HG02798 (cell line): ENCODE data around the gene UBAP1.
"Not testable (repeated sequence)": the region's sequence is repeated elsewhere in the genome, so short reads cannot be mapped to it uniquely, and the experiment has no call there.

Experiments used
- ATAC-seq: cut with Tn5 transposase; IDR thresholded peaks from one replicate; pipeline ENCODE4 v1.9.1; 2021; ENCODE audit warnings: mild to moderate bottlenecking; ENCODE audit not compliant: unreplicated experiment, poor library complexity

Gene UBAP1

DNA sequence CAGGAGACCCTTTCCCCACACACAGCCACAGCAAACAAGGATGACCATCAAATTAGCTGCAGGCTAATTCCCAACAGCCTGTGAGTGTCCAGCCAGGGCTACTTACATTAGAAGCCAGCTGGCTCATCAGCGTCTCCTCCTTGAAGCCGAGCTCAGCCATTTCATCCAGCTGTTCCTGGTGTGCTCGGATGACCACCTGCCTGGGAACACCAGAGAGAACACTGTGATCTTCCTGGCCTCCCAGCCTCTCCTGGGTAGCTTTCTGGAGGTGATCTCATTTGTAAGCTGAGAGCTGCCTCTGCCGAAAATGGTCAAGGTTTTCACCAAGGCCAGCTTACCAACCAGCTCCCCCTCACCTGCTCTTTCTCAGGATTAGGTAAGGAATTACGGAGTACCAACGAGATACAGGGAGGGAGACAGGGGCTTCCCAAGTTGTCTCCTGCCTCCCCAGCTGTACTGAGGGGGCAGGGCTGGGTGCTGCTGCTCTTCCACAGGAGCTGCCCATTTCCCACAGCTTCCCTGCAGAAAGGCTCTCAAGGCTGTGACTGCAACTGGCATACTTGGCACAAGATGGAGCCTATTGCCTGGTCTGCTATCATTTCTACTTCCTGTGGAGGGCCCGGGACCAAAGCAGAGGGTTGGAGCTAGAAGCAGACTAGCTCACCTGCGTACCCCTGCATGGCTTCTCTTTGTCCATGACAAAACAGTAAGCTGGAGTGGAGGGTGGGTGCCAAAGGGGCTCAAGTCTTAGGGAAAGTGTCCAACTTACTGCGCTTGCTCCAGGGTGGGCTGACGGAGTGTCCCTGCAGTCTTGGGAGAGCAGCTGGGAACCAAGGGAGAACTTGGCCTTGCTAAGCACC is 76.4 kb downstream of the UBAP1 start:
- no peak for ATAC-seq

DNA sequence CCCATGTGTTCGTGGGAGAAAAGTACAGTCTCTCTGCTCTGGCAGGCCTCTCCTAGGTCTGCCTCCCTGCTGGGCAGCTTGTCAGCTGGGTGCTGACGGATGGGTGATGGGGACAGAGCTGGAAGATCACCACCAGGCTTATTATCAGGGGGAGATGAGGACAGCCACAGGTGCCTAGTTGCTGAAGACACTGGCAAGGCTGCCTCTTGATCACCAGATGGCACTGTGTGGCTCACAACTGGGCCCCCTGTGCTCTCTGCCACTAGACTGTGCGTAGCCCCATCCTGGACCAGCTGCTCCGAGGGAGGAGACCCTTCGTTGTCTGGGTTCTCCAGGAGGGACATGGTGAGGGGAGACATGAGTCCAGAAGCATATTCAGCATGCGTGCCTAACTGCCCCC is 77.3 kb downstream of the UBAP1 start:
- no peak for ATAC-seq

DNA sequence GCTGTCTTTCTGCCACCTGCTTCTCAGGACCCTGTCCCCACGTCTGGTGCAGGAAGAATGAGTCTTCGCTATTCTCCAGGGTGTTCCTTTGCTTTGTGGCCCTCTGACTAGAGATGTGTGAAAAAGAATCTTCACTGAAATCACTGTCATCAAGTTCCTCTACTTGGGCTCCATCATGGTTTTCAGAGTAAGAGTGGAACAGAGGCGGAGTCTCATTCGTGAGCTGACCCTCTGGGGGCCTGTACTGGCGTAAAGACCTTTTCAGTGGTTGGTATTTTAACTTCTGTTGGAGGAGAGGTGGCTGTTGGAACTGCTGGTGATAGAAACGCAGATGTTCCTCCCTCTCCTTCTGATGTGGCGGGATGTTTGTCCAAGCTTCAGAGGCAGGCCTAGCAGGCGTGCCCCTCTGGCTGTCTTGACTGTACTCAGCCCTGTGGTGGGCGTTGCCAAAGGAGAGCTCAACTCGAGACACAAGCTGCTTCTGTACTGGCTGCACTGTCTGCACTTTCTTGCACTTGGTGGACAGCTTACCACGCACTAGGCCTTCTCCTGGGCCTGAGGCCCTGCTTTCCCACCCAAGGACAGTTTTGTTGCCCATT is 78.2 kb downstream of the UBAP1 start:
- no peak for ATAC-seq

DNA sequence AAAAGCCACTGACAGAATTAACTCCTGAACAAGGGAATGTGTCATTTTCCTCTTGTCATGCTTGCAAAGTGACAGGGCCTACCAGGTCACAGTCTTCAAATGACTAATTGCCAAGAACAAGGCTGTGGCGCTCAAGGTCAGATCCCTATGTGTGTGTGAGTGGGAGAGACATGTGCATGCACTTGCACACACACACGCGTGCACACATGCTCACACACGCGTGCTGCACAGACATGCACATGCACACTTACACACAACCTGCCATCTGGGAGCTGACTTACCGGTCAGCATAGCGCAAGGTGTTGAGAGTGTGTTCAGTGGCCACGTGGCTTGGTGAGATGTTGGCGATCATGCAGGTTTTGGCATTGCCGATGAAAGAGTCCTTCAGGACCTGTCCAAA is 80.5 kb downstream of the UBAP1 start:
- ATAC-seq, result no peak

DNA sequence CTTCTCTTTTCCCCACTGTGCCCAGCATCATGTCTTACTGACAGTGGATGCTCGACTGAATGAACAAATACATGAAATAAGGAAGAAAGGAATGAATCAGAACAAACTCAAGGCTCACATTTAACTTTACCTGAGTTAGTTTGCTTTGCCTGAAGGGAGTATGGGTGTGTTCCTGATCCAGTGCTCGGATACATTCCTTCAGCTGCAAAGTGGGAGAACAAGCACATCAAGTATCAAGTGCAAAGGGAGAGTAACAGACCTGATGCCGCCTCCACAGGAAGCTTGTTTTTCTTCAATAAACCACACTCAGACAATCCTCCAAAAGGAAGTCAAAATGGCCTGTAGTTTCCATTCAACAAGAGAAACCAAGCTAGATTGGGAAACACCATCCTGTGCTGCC is 84.1 kb downstream of the UBAP1 start:
- no peak for ATAC-seq

DNA sequence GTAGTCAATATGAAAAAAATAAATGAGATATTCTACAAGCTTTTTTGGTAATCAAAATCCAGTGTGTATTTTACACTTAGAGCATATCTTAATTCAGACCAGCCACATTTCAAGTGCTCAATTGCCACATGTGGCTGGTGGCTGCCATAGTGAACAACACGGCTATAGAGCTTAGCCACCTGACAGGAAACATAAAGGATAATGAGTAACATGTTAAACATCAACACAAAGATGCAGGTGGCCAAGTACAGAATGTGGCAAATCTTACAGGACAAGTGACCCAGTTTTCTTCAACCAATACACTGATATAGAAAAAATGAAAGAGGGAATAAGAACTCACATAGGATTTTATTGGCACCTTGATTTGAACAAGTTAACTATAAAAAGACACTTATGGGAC is 88.8 kb downstream of the UBAP1 start:
- no peak for ATAC-seq

DNA sequence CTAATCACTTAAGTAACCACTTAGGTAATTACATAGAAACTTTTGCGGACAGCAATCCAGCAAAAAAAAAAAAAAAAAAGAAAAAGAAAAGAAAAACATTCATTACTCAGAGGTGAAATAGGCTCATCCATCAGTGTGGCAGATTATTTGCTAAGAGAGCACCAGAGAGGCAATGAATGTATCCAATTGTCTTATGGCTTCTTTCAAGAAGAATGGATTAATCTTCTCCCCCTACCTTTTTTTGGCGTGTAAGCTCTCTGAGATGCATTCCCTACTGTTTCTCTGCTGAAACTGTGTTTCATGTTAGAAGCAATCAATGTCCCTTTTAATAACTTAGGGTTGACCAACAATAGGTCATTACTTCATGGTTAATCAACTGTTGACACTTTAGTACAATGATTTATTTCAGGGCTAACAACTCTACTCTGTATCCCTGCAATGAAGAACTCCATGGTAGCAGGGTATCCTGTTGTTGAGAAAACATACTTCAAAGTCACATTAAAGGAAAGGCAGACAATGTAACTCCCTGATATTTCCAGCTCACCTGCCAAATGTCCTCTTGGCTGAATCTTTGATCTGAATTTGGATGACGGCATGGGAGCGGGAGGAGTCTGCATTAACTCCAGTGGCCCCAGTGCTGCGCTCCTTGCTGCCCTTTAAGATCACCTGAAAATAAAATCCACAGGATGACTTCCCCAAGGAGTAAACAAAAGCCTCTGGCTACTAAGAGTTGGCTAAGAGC is 92.6 kb downstream of the UBAP1 start:
- ATAC-seq, result no peak

DNA sequence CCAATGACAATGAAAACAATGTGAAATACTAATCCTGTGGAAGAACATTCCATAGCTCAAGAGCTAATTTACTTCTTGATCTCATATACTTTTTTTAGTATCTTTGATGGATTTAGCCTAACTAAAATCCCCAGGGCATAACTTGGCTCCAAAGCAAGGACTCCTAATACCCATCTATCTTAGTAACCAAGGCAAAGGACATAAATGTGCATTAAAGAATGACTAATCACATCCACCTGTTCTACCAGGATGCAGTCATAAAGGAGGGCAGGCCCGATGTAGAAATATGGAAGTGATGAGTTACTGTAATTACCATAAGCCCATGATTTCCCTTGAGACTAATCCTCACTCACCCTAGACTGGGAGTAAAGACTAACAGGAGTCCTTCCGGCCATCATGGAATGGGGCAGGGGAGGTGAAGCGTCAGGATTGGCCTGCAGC is 93.3 kb downstream of the UBAP1 start:
- ATAC-seq, result no peak

DNA sequence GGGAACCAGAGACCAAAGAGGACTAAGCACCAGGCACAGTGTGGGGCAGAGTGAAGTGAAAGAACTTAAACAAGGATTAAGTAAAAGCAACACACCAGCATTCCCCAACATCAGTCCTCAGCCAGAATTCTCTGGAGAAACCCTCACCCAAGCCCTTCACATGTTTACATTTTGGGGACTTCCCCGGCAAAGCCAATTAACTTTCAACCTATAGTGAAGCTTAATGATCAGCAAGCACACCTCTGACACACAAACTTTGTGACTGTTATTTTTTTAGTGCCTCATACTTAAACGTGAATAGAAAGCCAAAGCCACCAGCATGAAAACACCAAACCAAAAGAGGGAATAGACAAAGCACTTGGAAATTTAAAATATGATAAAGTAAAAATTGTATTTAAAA is 94.7 kb downstream of the UBAP1 start:
- ATAC-seq, result not testable (repeated sequence)

DNA sequence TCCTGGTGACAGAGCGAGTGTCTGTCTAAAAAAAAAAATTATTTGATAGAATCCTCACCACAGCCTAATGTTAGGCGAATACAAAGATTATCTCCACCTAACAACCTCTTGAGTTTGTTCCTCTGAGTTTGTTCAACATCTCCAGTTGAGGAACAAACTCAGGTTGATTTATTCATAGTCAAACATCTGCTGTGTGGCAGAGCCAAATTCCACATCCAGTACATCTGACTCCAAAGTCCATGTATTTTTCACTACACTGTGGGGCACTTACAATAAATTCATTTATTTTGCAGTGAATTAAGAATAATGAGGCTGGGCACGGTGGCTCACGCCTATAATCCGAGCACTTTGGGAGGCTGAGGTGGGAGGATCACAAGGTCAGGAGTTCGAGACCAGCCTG is 97.0 kb downstream of the UBAP1 start:
- ATAC-seq, result no peak

DNA sequence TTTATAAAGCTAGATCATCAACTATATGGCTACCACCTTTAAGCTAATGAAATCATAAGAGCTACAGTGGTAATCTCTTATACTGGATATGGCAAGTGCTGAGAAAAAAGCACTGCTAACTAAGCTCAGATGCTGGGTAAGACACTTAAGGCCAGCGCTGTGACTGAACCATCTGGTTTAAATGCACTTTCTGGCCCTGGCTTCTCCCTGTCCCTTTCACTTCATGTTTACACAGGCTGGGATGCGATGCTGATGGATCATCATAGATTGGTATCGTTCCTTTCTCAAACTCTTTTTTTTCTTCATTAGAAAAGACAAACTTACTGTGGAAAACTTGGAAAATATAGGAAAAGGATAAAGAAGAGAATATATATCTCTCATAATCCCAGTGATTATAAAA is 97.9 kb downstream of the UBAP1 start:
- no peak for ATAC-seq

DNA sequence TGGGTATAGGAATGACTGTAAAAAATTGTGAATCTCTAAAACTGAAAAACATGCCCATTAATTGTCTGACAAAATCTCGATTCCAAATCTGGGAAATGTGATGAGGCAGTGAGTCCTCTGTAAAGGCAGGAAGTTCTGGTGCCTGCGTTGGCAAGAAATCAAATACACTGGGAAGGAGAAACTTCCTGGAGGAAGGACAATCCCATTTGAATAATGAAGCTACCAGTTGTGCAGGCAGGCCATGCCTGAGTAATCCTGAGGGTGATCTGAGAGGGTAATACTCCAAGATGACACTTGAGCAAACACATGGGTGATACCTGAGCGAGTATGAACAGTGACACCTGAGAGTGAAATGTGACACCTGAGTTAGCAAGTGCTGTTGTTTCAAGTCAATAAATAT is 100.6 kb downstream of the UBAP1 start:
- ATAC-seq, result no peak

DNA sequence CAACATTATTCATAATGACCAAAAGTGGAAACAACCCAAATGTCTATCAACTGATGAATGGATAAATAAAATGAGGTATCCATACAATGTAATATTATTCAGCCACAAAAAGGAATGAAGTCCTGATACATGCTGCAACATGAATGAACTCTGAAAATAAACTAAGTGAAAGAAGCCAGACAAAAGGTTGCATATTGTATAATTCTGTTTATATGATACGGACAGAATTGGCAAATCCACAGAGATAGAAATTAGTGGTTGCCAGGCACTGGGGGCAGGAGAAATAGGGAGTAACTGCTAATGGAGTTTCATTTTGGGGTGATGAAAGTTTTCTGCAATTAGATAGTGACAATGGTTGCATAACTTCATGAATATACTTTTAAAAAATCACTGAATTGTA is 103.3 kb downstream of the UBAP1 start:
- no peak for ATAC-seq

DNA sequence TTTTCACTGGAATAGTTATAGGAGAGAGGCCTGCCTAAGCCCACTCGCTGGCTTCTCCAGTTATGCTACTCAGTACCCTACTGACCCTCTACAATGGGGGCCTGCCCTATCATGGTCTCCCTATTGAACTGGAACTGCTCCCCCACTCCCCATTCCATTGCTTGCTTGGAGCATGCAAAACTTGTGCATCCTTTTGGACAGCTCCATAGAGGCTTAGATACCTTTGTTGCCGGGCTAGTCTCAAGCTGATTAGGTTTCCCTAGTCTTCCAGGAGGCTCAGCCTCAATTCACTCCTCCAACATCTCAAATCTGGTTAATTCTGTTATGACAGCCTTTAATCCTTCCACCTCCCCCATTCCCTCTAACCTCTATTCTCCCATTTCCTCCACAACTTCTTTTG is 110.3 kb downstream of the UBAP1 start:
- ATAC-seq, result no peak

DNA sequence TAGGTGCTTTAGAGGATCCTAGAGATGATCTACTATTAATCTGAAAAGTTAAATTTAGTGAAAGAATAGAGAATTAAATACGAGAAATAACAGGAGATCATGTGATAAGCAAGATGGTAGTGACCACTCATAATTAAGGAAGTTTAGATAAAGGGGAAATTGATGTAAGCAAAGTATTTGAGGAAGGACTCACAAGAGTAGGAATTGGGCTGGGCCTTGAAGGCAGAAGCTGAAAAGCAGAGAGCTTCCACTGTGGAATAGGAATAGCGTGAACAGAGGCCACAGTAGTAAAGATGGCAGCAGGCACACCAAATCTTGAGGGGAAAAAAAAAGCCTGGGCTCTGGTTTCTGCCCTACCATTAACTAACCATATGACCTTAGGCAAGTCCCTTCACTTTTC is 112.2 kb downstream of the UBAP1 start:
- ATAC-seq, result no peak

DNA sequence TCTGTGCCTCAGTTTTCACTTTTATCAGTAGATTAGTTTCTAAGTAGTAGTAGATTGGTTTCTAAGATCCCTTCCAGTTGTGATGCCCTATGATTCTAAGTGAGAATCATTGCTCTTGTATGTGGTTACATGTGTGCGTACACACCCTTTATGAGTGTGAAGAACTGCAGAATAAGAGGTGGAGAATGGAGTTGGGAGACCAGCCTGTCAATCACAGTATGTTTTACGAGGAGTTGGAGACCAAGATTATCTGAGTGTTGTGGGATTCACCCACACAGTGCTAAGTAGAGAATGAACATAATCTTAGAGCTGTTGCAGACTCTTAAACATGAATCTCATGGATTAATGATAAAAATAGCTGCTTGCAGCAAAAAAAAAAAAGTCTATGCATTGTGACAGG is 112.6 kb downstream of the UBAP1 start:
- ATAC-seq, result no peak

DNA sequence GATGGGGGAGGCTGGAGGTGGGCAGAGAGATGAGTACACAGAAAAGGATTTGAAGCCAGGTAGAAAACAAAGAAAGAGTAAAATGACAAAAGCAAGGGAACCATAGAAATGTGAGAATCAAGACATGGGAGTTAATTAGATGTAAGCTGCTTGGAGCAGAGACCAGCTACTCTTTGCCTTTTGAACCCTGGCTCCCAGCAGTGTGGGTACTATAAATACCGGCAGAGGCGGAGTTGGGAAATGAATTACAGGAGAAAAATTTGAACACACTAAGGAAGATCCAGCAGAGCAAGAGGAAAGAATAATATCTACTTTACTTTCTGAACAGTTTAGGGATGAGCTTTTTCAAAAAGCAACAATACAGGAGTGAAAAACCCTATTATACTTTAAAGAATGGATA is 113.7 kb downstream of the UBAP1 start:
- ATAC-seq, result no peak

DNA sequence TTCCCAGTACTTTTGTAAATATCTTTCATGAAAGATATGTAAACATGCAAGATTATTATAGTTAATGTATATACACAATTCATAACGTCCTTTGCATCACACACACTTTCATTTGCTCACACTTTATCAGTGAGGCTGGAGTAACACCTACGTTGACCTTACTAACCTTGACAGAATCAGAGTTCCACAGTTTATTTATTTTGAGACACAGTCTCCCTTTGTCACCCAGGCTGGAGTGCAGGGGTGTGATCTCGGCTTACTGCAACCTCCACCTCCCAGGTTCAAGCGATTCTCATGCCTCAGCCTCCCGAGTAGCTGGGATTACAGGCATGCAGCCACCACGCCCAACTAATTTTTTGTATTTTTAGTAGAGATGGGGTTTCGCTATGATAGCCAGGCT is 122.2 kb downstream of the UBAP1 start:
- not testable (repeated sequence) for ATAC-seq
